OCI-LY1 (cell line): ENCODE measurements around the gene CEP68.

Experiments used
- H2AFZ ChIP-seq: fragments of 200-600 bp; sonication (generic), shearing (Covaris generic); 2 replicates; pipeline ENCODE4 v1.6.0; 2014; ENCODE audit warnings: antibody characterized with exemption, mild to moderate bottlenecking, low read length
- H3F3A ChIP-seq: fragments of 200-600 bp; sonication (generic), shearing (Covaris generic); 2 replicates; pipeline ENCODE4 v1.6.0; 2014; ENCODE audit warnings: mild to moderate bottlenecking, antibody characterized with exemption, low read length, moderate library complexity; ENCODE audit not compliant: insufficient read depth
- H3K27ac ChIP-seq: fragments of 200-600 bp; sonication (generic); 2 replicates; pipeline ENCODE4 v1.5.1; 2014; ENCODE audit warnings: low read length, mixed run types, mild to moderate bottlenecking, low read depth; ENCODE audit not compliant: poor library complexity, severe bottlenecking
- H3K27me3 ChIP-seq: fragments of 200-600 bp; sonication (generic); 2 replicates; pipeline ENCODE4 v1.6.0; 2014; ENCODE audit warnings: antibody characterized with exemption, mild to moderate bottlenecking, low read length, moderate library complexity; ENCODE audit not compliant: insufficient read depth
- H3K36me3 ChIP-seq: fragments of 200-600 bp; sonication (generic); 2 replicates; pipeline ENCODE4 v1.6.1; 2014; ENCODE audit warnings: mild to moderate bottlenecking, antibody characterized with exemption, low read length, moderate library complexity, mixed read lengths; ENCODE audit not compliant: insufficient read depth
- H3K4me1 ChIP-seq: fragments of 200-600 bp; sonication (generic); 2 replicates; pipeline ENCODE4 v1.5.1; 2014; ENCODE audit warnings: mild to moderate bottlenecking, low read length, moderate library complexity; ENCODE audit not compliant: insufficient read depth, severe bottlenecking
- H3K4me2 ChIP-seq: fragments of 200-600 bp; sonication (generic), shearing (Covaris generic); 2 replicates; pipeline ENCODE4 v1.6.1; 2014; ENCODE audit warnings: low read length
- H3K4me3 ChIP-seq: fragments of 200-600 bp; sonication (generic); 2 replicates; pipeline ENCODE4 v1.5.1; 2014; ENCODE audit warnings: low read length, low read depth, mild to moderate bottlenecking, mixed read lengths; ENCODE audit not compliant: poor library complexity, severe bottlenecking
- H3K79me2 ChIP-seq: fragments of 200-600 bp; shearing (Covaris generic); 2 replicates; pipeline ENCODE4 v1.6.1; 2016; ENCODE audit warnings: mixed run types, low read length, mixed read lengths; ENCODE audit not compliant: insufficient read depth
- H3K9ac ChIP-seq: fragments of 200-600 bp; sonication (generic), shearing (Covaris generic); 2 replicates; pipeline ENCODE4 v1.6.1; 2014; ENCODE audit warnings: mild to moderate bottlenecking, low read length, mixed read lengths
- H3K9me2 ChIP-seq: fragments of 200-600 bp; sonication (generic), shearing (Covaris generic); 2 replicates; pipeline ENCODE4 v1.6.1; 2014; ENCODE audit warnings: low read depth, mild to moderate bottlenecking, low read length, mixed read lengths
- H3K9me3 ChIP-seq: fragments of 200-600 bp; shearing (Covaris generic); 2 replicates; pipeline ENCODE4 v1.6.1; 2014; ENCODE audit warnings: low read length, mixed read lengths
- H4K20me1 ChIP-seq: fragments of 200-600 bp; sonication (generic), shearing (Covaris generic); 2 replicates; pipeline ENCODE4 v1.6.0; 2016; ENCODE audit warnings: mild to moderate bottlenecking, low read length; ENCODE audit not compliant: insufficient read depth
- EZH2 ChIP-seq: fragments of 200-600 bp; sonication (generic), shearing (Covaris generic); IDR thresholded peaks from 2 replicates; pipeline ENCODE4 v1.8.0; 2017; ENCODE audit warnings: borderline replicate concordance, mixed run types, mild to moderate bottlenecking, antibody characterized with exemption, low read length, moderate library complexity, mixed read lengths
- TF ChIP-seq, protein P1 (sequence below): fragments of 200-600 bp; sonication (generic), shearing (Covaris generic); IDR thresholded peaks from 2 replicates; pipeline ENCODE4 v1.5.1; 2017; ENCODE audit warnings: mild to moderate bottlenecking, antibody characterized with exemption, low read length, moderate library complexity, mixed read lengths

Gene CEP68, protein sequence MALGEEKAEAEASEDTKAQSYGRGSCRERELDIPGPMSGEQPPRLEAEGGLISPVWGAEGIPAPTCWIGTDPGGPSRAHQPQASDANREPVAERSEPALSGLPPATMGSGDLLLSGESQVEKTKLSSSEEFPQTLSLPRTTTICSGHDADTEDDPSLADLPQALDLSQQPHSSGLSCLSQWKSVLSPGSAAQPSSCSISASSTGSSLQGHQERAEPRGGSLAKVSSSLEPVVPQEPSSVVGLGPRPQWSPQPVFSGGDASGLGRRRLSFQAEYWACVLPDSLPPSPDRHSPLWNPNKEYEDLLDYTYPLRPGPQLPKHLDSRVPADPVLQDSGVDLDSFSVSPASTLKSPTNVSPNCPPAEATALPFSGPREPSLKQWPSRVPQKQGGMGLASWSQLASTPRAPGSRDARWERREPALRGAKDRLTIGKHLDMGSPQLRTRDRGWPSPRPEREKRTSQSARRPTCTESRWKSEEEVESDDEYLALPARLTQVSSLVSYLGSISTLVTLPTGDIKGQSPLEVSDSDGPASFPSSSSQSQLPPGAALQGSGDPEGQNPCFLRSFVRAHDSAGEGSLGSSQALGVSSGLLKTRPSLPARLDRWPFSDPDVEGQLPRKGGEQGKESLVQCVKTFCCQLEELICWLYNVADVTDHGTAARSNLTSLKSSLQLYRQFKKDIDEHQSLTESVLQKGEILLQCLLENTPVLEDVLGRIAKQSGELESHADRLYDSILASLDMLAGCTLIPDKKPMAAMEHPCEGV

GRCh38 chr2:65056215-65057053 is at the start of gene CEP68:
Gene CEP68, plus strand, starts transcription at chr2:65056416. Its CDS starts 13,029 bp downstream, at chr2:65069445.
- Histone ChIP-seq H3K4me2 (peak within 1 kb of the TSS; percentile 97), H3K27ac (peak within 1 kb of the TSS; percentile 56), H3K36me3 (peaks cover 5% of the 10 kb centered on the region), H3K9me2 (no peaks in the 10 kb centered on the region), H3K9ac (peak within 1 kb of the TSS; percentile 65), H3K79me2 (no peaks in the 10 kb centered on the region), H2AFZ (no peak within 1 kb of the TSS), H3K27me3 (no peaks in the 10 kb centered on the region), H3K9me3 (no peaks in the 10 kb centered on the region), H4K20me1 (no peaks in the 10 kb centered on the region), H3K4me3 (peak within 1 kb of the TSS; percentile 66), H3F3A (no peaks in the 10 kb centered on the region), H3K4me1 (peaks cover 48% of the 10 kb centered on the region)
- TF ChIP-seq, protein P1, sequence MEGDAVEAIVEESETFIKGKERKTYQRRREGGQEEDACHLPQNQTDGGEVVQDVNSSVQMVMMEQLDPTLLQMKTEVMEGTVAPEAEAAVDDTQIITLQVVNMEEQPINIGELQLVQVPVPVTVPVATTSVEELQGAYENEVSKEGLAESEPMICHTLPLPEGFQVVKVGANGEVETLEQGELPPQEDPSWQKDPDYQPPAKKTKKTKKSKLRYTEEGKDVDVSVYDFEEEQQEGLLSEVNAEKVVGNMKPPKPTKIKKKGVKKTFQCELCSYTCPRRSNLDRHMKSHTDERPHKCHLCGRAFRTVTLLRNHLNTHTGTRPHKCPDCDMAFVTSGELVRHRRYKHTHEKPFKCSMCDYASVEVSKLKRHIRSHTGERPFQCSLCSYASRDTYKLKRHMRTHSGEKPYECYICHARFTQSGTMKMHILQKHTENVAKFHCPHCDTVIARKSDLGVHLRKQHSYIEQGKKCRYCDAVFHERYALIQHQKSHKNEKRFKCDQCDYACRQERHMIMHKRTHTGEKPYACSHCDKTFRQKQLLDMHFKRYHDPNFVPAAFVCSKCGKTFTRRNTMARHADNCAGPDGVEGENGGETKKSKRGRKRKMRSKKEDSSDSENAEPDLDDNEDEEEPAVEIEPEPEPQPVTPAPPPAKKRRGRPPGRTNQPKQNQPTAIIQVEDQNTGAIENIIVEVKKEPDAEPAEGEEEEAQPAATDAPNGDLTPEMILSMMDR = no peak
- no peak for TF ChIP-seq EZH2

DNA sequence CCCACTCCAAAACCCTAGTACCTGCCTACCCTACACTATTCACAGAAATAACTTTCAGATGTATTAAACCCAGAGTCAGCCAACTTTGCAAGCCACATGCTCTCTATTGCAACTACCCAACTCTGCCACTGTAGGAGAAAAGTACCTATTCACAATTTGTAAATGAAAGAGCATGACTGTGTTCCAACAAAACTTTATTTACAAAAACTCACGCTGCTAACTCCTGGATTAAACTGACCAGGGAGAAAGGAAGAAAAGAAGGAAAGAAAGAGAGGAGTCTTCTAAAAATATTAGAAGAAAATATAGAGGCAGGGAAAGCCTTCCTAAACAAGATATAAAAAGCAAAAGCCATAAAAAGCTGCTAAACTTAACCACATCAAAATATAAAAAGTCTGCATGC is 42.4 kb upstream of the CEP68 start:
- H3K4me1 ChIP-seq = peaks cover 14% of the 10 kb centered on the region
- H3K9ac ChIP-seq = no peak overlapping the region
- H4K20me1 ChIP-seq = no peaks in the 10 kb centered on the region
- no peaks in the 10 kb centered on the region for H3K79me2 ChIP-seq
- no peak overlapping the region for H3K27ac ChIP-seq
- peaks cover 79% of the 10 kb centered on the region for H3K36me3 ChIP-seq
- no peak overlapping the region for H3K4me2 ChIP-seq
- no peaks in the 10 kb centered on the region for H3K27me3 ChIP-seq
- H2AFZ ChIP-seq = no peak overlapping the region
- no peaks in the 10 kb centered on the region for H3K9me2 ChIP-seq
- TF ChIP-seq, protein P1 = no peak
- no peak for TF ChIP-seq EZH2
- H3F3A ChIP-seq = no peaks in the 10 kb centered on the region
- H3K9me3 ChIP-seq = no peaks in the 10 kb centered on the region
- no peak overlapping the region for H3K4me3 ChIP-seq

DNA sequence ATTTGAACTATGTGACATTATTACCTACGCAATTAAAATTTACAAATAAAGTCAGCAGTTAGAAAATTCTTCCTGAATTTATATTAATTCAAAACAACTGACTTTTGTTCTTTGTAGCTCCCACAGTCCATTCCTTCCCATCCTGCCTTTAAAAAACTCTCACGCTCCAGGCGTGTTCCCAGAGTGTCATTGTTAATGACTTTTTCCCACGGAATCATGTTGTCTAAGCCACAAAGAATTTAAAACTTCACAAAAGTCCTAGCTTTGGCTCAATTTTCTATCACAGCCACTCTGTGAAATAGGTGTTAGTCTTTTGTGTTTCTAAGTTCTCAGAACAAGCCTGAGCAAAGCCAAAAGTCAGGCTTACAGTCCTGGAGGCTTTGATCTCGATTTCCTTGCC is 40.5 kb upstream of the CEP68 start:
- Histone ChIP-seq H3K4me3 (no peak overlapping the region), H3K27me3 (no peaks in the 10 kb centered on the region), H3K36me3 (peaks cover 89% of the 10 kb centered on the region), H3K27ac (no peak overlapping the region), H3K4me1 (peaks cover 14% of the 10 kb centered on the region), H3K9me2 (no peaks in the 10 kb centered on the region), H3K4me2 (no peak overlapping the region), H3K9ac (no peak overlapping the region), H3K9me3 (no peaks in the 10 kb centered on the region), H3K79me2 (no peaks in the 10 kb centered on the region), H3F3A (no peaks in the 10 kb centered on the region), H2AFZ (no peak overlapping the region), H4K20me1 (no peaks in the 10 kb centered on the region)
- TF ChIP-seq, protein P1 = no peak
- TF ChIP-seq EZH2 = no peak
